Esophagus squamous epithelium (tissue), 4 donors: ENCODE data around the gene EIF2A.

Experiments
- CTCF ChIP-seq, 6 experiments: fragments of 450-650 bp in 4 of 6; fragments of 200-600 bp in 2 of 6; sonication (generic) in 2 of 6; IDR thresholded peaks; one replicate each; pipeline ENCODE4 v1.5.1; 2016 to 2019; ENCODE audit warnings: antibody characterized with exemption in 6 of 6, mild to moderate bottlenecking in 4 of 6, moderate library complexity in 4 of 6
- POLR2A ChIP-seq, 4 donors: fragments of 450-650 bp; IDR thresholded peaks; one replicate each; pipeline ENCODE4 v1.6.1; 2017; ENCODE audit warnings: antibody characterized with exemption in 4 of 4, mild to moderate bottlenecking in 4 of 4, moderate library complexity in 3 of 4

- no peak for TF ChIP-seq POLR2A (IDR thresholded peaks at IDR 0.05)
- TF ChIP-seq CTCF (IDR thresholded peaks at IDR 0.05): no peak
Measured at GRCh38 chr3:150613709-150614480, 67.3 kb downstream of the EIF2A start.
